GM19372 (cell line): ENCODE results near the gene GNAT1.
"Not testable (repeated sequence)": the region's sequence is repeated elsewhere in the genome, so short reads cannot be mapped to it uniquely, and the experiment has no call there.

ENCODE experiments used
- ATAC-seq: cut with Tn5 transposase; IDR thresholded peaks from one replicate; pipeline ENCODE4 v1.9.1; 2021; ENCODE audit warnings: mild to moderate bottlenecking, low read depth, moderate library complexity; ENCODE audit not compliant: unreplicated experiment

Gene GNAT1

GRCh38 chr3:50217681-50218080 lies 26.3 kb downstream of the GNAT1 start:
- ATAC-seq = no peak

- no peak for ATAC-seq
Measured at GRCh38 chr3:50218448-50218847, 27.0 kb downstream of the GNAT1 start.

GRCh38 chr3:50219285-50219684 lies 27.9 kb downstream of the GNAT1 start:
- ATAC-seq = no peak

- no peak for ATAC-seq
Measured at GRCh38 chr3:50220109-50220508, 28.7 kb downstream of the GNAT1 start.

- no peak for ATAC-seq
Measured at GRCh38 chr3:50221051-50221410, 29.6 kb downstream of the GNAT1 start.

GRCh38 chr3:50221411-50222168 lies 30.2 kb downstream of the GNAT1 start:
- no peak for ATAC-seq

GRCh38 chr3:50222169-50222528 lies 30.7 kb downstream of the GNAT1 start:
- ATAC-seq = no peak

GRCh38 chr3:50224639-50225038 lies 33.2 kb downstream of the GNAT1 start:
- no peak for ATAC-seq

GRCh38 chr3:50226888-50227389 lies 35.5 kb downstream of the GNAT1 start:
- ATAC-seq = peak; percentile 1

GRCh38 chr3:50227390-50228183 lies 36.2 kb downstream of the GNAT1 start:
- peak; percentile 87 for ATAC-seq

GRCh38 chr3:50228184-50228763 lies 36.9 kb downstream of the GNAT1 start:
- ATAC-seq = not testable (repeated sequence)

GRCh38 chr3:50229490-50229889 lies 38.1 kb downstream of the GNAT1 start:
- ATAC-seq = no peak

- ATAC-seq = no peak
Measured at GRCh38 chr3:50230104-50230793, 38.8 kb downstream of the GNAT1 start.

- ATAC-seq = no peak
Measured at GRCh38 chr3:50230794-50231125, 39.4 kb downstream of the GNAT1 start.

- no peak for ATAC-seq
Measured at GRCh38 chr3:50231581-50231980, 40.2 kb downstream of the GNAT1 start.

GRCh38 chr3:50232303-50232702 lies 40.9 kb downstream of the GNAT1 start:
- ATAC-seq = no peak

- ATAC-seq = no peak
Measured at GRCh38 chr3:50233176-50233575, 41.8 kb downstream of the GNAT1 start.

- ATAC-seq = peak; percentile 89
Measured at GRCh38 chr3:50235716-50236483, 44.5 kb downstream of the GNAT1 start, which contains the start of gene GNAI2. Gene GNAI2, plus strand, starts transcription at chr3:50236204. Its CDS starts 132 bp downstream, at chr3:50236336.

GRCh38 chr3:50236484-50237132 lies 45.2 kb downstream of the GNAT1 start:
- ATAC-seq = no peak
